Measurements from ENCODE around the gene TMEM87A. TPM values are rescaled to one million over a fixed set of nuclear protein-coding genes. Genes with fewer than 3 reads are reported as not detected.
A peak's percentile ranks its signal among the peaks of the same experiment; 100 is the strongest.
"Not testable (repeated sequence)": the region's sequence is repeated elsewhere in the genome, so short reads cannot be mapped to it uniquely, and the experiment has no call there.

Gene TMEM87A
- total RNA-seq, 3 donors from 2014 or later = 64.2 to 96.7 (median 93.6) TPM

GRCh38 chr15:42233107-42233506 is 40.1 kb downstream of the TMEM87A start:
- Histone ChIP-seq H3K4me3 (no peak overlapping the region), H3K9me3 (no peaks in the 10 kb centered on the region), H3K36me3 (ENCODE audit: low read depth) (peaks cover 3% of the 10 kb centered on the region), H3K4me1 (ENCODE audit: low read depth) (peaks cover 6% of the 10 kb centered on the region)
- no peak for TF ChIP-seq CTCF (IDR thresholded peaks at IDR 0.05)
- no peak for DNase-seq
- intact Hi-C loops (cut with DNase I, micrococcal nuclease) = no loop called here
- no peak for ATAC-seq

GRCh38 chr15:42232606-42233005 is 40.6 kb downstream of the TMEM87A start:
- no peak for TF ChIP-seq CTCF (IDR thresholded peaks at IDR 0.05)
- DNase-seq = no peak
- H3K4me1 ChIP-seq (ENCODE audit: low read depth) = peaks cover 10% of the 10 kb centered on the region
- H3K4me3 ChIP-seq = no peak overlapping the region
- intact Hi-C loops (cut with DNase I, micrococcal nuclease) = no loop called here
- peaks cover 3% of the 10 kb centered on the region for H3K36me3 ChIP-seq (ENCODE audit: low read depth)
- no peak for ATAC-seq
- H3K9me3 ChIP-seq = no peaks in the 10 kb centered on the region

GRCh38 chr15:42231088-42231487 is 42.1 kb downstream of the TMEM87A start:
- TF ChIP-seq CTCF (IDR thresholded peaks at IDR 0.05) = no peak
- peaks cover 10% of the 10 kb centered on the region for H3K4me1 ChIP-seq (ENCODE audit: low read depth)
- DNase-seq (no peak), ATAC-seq (no peak)
- intact Hi-C loops (cut with DNase I, micrococcal nuclease) = no loop called here
- H3K4me3 ChIP-seq = no peak overlapping the region
- peaks cover 9% of the 10 kb centered on the region for H3K36me3 ChIP-seq (ENCODE audit: low read depth)
- no peaks in the 10 kb centered on the region for H3K9me3 ChIP-seq

- ATAC-seq; DNase-seq; intact Hi-C loops (cut with DNase I, micrococcal nuclease); H3K36me3 ChIP-seq (ENCODE audit: low read depth); H3K9me3 ChIP-seq; H3K4me1 ChIP-seq (ENCODE audit: low read depth); H3K4me3 ChIP-seq: not testable (repeated sequence)
These were observed 44.3 kb downstream of the TMEM87A start for GRCh38 chr15:42228981-42229380.

GRCh38 chr15:42228036-42228435 is 45.2 kb downstream of the TMEM87A start:
- DNase-seq = no peak
- intact Hi-C loops (cut with DNase I, micrococcal nuclease) = no loop called here
- Histone ChIP-seq H3K4me1 (ENCODE audit: low read depth) (peaks cover 10% of the 10 kb centered on the region), H3K4me3 (no peak overlapping the region), H3K9me3 (no peaks in the 10 kb centered on the region), H3K36me3 (ENCODE audit: low read depth) (peaks cover 7% of the 10 kb centered on the region)
- peak; percentile 78 for ATAC-seq
- TF ChIP-seq CTCF (IDR thresholded peaks at IDR 0.05) = no peak

GRCh38 chr15:42226648-42227047 is 46.6 kb downstream of the TMEM87A start:
- no peak for ATAC-seq
- intact Hi-C loops (cut with DNase I, micrococcal nuclease) = no loop called here

More at GRCh38 chr15:42226648-42227047, 46.6 kb downstream of the TMEM87A start:
- DNase-seq = no peak
- Histone ChIP-seq H3K4me3 (no peak overlapping the region), H3K4me1 (ENCODE audit: low read depth) (peaks cover 10% of the 10 kb centered on the region), H3K36me3 (ENCODE audit: low read depth) (peaks cover 7% of the 10 kb centered on the region), H3K9me3 (no peaks in the 10 kb centered on the region)
- no peak for TF ChIP-seq CTCF (IDR thresholded peaks at IDR 0.05)

Measured in mucosa of descending colon (tissue), 3 donors.